GM21390 (cell line): ENCODE results near the gene ZNF273.
"Not testable (repeated sequence)": the region's sequence is repeated elsewhere in the genome, so short reads cannot be mapped to it uniquely, and the experiment has no call there.

Source experiments
- ATAC-seq: cut with Tn5 transposase; IDR thresholded peaks from one replicate; pipeline ENCODE4 v1.9.1; 2021; ENCODE audit not compliant: unreplicated experiment

The ZNF273 gene

DNA sequence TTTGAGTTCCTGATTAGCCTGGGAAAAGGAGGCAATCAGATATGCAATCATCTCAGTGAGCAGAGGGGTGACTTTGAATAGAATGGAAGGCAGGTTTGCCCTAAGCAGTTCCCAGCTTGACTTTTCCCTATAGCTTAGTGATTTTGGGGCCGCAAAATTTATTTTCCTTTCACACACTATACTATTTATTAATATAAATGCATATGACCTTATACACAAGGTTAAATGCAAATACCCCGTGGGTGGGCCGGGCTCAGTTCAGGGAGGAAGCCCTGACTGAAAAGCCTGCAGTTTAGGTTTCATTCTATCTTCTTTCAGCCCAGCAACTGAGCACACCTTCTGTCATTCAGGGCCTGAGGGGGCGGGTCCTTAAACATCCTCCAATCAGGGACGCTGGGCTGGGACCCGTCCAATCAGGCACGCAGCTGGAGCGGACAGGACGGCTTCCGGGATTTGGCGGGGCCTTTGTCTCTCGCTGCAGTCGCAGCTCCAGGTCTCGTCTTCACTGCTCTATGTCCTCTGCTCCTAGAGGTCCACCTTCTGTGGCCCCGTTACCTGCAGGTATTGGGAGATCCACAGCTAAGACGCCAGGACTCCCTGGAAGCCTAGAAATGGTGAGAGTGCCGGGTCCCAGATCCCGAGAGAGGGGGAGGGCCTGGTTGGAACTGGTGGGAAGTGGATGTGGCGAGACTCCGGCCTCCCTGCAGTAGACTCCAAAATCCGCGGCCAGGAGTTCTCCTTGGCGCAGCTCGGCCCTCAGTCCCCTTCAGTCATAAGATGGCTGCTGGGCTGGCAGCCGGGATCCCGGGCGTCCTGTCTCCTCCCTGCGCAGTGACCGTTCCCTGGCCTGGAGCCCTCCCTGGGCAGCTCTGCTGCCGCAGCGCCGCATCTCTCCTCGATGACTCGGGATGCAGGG lies at the start of gene ZNF273:
ZNF273 (plus strand) TSS at position 468 of the 916 bp plus-strand sequence; CDS start at position 513, 45 bp downstream.
- ATAC-seq: peak; percentile 99

- ATAC-seq: no peak
Observed at GRCh38 chr7:64853679-64854078, 49.4 kb upstream of the ZNF273 start.

- no peak for ATAC-seq
Observed at GRCh38 chr7:64854969-64855368, 48.1 kb upstream of the ZNF273 start.

DNA sequence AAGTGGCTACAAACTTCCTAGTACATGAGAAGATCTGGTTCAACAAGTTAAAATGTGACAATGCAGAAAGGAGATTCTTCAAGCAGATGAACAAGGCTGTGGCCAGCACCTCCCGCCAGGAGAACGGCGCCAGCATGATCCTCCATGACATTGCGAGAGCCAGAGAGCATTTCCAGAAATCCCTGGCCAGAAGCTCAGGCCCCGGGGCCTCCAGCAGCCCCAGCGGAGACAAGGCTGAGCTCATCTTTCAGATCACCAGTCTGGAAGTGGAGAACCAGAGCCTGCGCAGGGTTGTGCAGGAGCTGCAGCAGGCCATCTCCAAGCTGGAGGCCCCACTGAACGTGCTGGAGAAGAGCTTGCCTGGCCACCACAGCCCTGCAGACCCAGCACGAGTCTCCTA lies 40.1 kb upstream of the ZNF273 start:
- ATAC-seq: no peak

- not testable (repeated sequence) for ATAC-seq
Observed at GRCh38 chr7:64863530-64863929, 39.5 kb upstream of the ZNF273 start.

DNA sequence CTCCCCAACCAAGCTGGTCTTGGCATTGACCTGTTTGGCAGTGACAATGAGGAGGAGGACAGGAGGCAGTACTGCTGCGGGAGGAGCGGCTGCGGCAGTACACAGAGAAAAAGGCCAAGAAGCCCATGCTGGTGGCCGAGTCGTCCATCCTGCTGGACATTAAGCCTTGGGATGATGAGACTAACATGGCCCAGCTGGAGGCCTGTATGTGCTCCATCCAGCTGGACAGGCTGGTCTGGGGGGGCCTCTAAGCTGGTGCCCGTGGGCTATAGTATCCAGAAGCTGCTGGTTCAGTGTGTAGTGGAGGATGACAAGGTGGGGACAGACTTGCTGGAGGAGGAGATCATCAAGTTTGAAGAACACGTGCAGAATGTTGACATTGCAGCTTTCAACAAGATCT lies 39.1 kb upstream of the ZNF273 start:
- ATAC-seq: no peak

DNA sequence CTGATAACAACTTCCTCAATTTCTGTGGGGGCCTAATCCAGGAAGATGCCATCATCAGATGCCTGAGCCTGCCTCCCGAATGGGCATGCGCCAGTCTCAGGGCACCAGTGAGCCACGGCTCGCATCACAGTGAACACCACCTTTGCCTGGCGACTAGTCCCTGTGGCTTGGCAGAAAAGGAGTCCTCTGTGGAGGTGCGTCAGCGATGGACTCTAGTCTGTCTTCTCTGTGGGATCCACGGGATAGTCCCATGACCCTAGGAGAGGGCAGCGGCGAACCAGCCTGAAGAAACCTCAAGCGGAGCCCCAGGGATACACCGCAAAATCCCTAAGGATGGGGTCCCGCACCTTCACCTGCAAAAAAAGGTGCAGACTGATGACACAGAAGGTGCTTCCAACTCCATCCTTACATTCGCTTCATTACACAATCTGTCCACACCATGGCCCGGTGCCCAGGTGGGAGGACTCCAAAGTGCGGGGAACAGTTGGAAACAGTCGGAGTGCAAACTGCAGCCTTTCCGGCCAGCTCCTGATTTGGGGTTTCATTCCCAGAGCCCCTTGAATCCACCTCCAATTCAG lies 35.1 kb upstream of the ZNF273 start:
- ATAC-seq: no peak

DNA sequence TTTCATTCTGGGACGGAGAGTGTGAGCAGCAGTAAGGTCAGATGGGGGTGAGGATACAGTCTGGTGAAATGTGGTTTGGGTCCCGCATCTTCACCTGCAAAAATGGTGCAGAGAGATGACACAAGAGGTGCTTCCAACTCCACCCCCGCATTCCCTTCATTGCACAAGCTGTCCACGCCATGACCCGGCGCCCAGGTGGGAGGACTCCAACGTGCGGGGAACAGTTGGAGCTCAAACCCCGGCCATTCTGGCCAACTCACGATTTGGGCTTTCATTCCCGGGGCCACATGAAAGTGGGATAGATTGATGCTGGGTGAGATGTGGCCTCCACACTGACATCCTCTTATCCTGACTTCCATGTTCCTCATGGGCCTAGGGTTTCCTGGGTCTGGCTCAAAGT lies 34.6 kb upstream of the ZNF273 start:
- ATAC-seq: no peak

DNA sequence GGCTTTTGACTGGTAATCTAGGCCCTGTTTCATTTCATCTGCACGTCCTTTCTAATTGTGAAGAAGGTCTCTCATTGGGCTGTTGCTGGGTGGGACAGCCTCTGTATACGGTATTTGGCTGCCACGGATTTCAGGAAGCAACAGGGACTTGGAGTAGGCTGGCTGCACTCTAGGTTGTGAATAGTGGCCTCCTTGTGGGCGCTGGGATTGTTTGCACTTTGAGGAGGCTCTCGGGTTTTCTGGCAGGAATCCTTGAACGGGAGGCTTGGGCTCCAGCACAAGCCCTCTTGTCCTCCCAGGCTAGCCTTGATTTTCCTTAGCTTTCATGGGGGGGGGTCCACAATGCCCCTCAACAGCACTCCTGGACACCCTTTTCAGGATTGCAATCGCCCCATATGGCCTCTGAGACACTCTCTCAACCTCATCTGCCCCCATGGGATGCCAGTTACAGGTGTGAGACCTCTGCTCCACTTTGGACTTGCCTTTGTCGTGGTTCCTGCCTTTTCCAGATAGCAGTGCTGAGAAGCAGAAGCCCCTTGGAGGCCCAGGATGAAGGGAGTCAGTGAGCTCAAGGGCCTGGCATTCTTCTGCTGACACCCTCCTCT lies 33.9 kb upstream of the ZNF273 start:
- no peak for ATAC-seq

GRCh38 chr7:64869912-64870562 lies 33.0 kb upstream of the ZNF273 start:
- ATAC-seq: no peak

DNA sequence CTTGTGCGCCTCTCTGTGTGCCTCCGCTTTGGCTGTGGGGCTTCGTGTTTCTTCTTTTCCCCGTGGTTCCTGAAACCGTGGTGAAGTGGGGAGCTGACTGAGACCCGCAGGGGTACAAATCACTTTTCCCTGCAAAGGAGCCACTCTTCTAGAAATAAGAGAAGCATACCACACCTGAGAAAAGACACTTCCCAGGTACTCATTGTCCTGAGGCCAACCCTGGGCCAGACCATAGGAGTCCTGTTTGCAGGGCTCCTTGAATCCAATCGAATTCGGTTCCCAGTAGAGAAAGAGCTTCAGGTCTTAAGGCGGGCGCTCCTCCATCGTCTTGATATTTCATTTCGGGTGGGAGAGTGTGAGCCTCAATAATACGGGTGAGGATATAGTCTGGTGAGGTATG lies 32.4 kb upstream of the ZNF273 start:
- ATAC-seq: no peak

DNA sequence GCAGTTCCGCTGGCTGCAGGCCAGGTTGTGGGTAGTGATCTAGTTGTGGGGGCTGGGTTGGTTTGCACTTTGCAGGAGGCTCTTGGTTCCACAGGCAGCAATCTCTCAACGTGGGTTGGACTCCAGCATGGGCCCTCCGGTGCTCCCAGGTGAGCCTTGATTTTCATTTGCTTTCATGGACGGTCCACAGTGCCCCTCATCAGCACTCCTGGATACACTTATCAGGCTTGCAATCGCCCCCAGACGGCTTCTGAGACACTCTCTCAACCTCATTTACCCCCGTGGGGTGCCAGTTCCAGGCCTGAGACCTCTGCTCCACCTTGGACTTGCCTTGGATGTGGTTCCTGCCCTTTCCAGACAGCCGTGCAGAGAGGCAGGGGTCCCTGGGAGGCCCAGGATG lies 31.3 kb upstream of the ZNF273 start:
- no peak for ATAC-seq

DNA sequence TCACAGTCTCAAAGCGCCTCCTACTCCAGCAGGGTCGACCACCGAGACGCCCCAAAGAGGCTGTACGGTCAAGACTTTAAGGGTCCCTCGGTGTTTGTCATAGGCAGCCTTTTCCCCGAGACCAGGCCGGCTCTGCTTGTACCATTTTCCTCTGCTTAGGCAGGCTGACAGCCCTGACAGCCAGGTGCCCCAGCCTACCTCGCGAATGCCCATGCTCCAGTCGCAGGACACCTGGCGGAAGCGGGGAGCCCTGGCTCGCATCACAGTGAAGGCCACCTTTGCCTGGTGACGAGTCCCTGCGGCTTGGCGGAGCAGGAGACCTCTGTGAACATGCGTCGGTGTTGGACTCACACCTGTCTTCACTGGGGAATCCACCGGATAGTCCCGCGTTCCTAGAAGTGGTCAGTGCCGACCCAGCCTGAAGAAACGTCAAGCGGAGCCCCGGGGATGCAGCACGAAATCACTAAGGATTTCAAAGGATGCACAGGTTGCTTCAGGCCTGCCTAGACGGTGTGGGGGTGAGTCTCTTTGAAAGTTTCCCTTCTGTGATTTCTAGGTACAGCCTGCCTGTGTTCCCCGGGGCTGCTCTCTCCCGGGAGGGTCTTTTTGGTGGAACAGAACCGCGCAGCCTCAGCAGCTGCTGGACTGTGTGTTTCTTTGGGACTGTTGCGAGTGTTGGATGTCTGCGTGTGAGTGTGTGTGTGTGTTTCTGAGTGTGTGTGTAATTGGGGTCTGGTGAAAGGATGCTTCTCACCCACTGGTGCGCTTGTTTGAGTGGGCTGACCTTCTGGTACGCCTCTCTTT lies 30.5 kb upstream of the ZNF273 start:
- no peak for ATAC-seq

- ATAC-seq: no peak
Observed at GRCh38 chr7:64873155-64873500, 29.9 kb upstream of the ZNF273 start.

DNA sequence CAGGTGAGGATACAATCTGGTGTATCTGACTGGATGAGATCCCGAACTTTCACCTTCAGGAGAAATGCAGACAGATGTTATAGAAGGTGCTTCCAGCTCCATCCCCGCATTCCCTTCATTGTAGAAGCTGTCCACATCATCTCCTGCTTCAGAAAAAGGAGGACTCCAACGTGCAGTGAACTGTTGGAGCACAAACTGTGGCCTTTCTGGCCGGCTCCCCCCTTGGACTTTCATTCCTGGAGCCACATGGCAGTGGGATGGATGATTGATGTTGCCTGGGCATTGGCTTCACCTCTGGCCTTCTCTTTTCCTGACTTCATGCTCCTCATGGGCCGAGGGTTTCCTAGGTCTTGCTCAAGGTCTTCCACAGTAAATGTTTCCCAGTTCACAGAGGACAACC lies 29.6 kb upstream of the ZNF273 start:
- no peak for ATAC-seq

GRCh38 chr7:64874114-64874513 lies 29.0 kb upstream of the ZNF273 start:
- no peak for ATAC-seq

DNA sequence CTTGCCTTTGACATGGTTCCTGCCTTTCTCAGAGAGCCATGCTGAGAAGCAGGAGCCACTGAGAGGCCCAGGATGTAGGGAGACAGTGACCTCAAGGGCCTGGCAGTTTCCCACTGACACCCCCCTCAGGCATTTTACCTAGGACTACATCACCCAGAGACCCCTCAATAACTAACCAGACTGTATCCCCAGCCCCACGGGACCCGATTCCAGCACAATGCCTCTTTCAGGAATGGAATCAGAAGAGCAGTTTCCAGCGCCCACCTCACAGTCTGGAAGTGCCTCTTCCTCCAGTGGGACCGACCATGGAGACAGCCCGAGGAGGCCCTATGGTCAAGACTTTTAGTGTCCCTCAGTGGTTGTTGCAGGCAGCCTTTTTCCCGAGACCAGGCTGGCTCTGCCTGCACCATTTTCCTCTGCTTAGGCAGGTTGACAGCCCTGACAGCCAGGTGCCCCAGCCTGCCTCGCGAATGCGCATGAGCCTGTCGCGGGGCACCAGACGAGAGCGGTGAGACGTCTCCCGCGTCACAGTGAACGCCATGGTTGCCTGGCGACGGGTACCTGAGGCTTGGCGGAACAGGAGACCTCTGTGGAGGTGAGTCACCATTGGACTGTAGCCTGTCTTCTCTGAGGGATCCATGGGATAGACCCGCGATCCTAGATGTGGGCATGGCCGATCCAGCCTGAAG lies 28.4 kb upstream of the ZNF273 start:
- ATAC-seq: no peak

DNA sequence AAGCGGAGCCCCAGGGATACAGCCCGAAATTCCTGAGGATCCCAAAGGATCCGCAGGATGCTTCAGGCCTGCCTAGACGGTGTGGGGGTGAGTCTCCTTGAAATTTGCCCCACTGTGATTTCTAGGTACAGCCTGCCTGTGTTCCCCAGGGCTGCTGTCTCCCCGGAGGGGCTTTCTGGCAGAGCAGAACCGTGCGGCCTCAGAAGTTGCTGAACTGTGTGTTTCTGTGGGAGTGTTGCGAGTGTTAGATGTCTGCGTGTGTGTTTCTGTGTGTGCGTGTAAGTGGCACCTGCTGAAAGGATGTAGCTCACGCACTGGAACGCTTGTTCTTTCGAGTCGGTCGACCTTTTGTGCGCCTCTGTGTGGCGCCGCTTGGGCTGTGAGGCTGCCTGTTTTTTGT lies 27.8 kb upstream of the ZNF273 start:
- no peak for ATAC-seq

DNA sequence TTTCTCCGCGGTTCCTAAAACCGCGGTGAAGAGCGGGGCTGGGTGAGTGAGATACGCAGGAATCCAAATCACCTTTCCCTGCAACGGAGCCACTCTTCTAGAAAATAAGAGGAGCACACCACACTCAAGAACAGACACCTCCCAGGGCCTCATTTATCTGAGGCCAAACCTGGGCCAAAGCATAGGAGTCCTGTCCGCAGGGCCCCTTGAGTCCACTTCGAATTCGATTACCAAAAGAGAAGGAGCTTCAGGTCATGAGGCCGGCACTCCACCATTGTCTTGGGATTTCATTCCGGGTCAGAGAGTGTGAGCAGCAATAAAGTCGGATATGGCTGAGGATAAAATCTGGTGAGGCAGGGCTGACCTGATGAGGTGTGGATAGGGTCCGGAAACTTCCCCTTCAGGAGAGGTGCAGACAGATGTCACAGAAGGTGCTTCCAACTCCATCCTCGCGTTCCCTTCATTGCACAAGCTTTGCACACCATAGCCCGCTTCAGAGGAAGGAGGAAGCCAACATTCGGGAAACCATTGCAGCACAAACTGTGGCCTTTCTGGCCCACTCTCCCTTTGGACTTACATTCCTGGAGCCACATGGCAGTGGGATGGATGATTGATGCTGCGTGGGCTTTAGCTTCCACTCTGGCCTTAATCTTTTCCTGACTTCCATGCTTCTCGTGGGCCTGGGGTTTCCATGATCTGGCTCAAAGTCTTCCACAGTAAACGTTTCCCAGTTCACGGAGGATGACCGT lies 27.2 kb upstream of the ZNF273 start:
- ATAC-seq: no peak
